DLD1 (cell line): Measurements from ENCODE around the gene JAG1.
"Not testable (repeated sequence)": the region's sequence is repeated elsewhere in the genome, so short reads cannot be mapped to it uniquely, and the experiment has no call there.

Source experiments
- in situ Hi-C: cut with HindIII; loops from 2 replicates; pipeline ENCODE4 v1.10.0; 2017; ENCODE audit warnings: low sequenced_read_pairs

Gene JAG1

GRCh38 chr20:10617549-10618133 lies 56.2 kb downstream of the JAG1 start:
- in situ Hi-C loops = not testable (repeated sequence)

GRCh38 chr20:10616212-10616611 lies 57.6 kb downstream of the JAG1 start:
- in situ Hi-C loops = no loop called here

GRCh38 chr20:10613911-10614310 lies 59.9 kb downstream of the JAG1 start:
- in situ Hi-C loops = no loop called here

- in situ Hi-C loops = not testable (repeated sequence)
Measured at GRCh38 chr20:10613426-10613825, 60.4 kb downstream of the JAG1 start.

DNA sequence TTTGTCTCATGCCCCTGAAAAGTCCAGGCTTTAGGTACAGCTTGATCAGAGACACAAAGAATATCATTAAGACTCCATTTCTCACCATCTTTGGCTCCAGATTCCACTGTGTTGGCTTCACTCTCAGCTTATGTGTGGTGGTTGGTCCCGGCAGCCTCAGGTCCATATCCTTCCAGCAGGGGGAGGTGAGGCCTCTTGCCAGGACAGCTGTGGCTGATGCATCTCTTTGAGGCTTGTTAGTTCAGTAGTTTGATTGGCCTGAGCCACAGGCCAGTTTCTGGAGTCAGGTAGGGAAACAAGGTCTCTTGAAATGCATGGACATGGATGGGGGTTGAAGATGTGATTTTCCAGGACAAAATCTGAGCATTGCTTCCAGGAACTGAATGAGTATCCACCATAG lies 62.4 kb downstream of the JAG1 start:
- in situ Hi-C loops = no loop called here

DNA sequence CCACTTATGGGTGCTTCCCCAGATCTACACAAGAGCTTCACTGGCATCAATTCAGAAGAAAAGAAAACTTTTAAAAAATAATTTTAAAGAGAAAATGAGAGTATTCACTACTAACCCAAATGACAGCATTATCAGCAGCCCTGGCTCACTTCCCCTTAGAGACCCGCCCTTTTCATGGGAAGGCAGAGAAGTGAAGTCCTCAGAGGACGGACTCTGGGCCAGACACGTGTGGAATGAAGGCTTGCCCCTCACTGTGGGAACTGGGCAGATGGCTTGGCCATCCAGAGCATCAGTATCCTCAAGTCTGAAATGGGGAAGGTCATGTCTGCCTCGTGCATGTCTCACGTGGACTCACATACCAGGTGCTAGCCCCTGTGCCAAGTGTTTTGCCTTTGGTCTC lies 63.5 kb downstream of the JAG1 start:
- in situ Hi-C loops = no loop called here

DNA sequence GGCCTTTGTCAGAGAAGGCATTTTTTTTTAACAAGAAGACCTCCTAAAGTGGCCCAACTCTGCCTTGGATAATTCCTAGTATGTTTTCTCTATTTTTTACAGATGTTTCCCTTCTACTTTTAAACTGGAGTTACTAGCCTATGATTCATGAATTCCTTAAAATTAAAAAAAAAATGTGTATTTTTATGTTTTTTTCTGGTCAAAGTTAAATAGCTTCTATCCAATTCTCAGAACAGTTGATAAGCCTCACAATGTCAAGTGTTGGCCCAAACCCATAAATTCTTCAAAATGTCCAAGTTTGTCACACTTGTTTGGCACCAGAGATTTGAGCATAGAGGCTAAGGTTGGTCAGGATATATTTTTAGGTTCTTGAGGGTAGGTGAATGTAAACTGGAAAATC lies 64.0 kb downstream of the JAG1 start:
- in situ Hi-C loops = no loop called here

DNA sequence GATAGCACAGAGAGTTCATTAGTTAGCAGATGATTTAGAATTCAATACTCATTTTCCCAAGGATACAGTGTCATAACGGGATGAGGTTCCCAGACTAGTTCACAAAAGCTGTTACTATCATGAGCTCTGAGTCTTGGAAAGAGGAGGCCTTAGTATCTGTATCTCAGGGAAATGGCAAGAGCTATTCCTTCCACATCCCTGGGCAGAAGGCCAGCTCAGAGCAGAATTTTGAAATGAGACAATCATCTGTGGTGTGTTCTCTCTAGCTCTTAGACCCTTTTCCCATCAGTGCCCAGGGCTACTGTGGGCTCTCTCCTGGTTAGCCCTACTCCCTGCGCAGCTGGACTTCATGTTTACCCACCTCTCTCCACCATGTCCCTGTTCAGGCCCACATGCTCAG lies 64.5 kb downstream of the JAG1 start:
- in situ Hi-C loops = no loop called here

GRCh38 chr20:10605547-10606195 lies 68.1 kb downstream of the JAG1 start:
- in situ Hi-C loops = no loop called here

DNA sequence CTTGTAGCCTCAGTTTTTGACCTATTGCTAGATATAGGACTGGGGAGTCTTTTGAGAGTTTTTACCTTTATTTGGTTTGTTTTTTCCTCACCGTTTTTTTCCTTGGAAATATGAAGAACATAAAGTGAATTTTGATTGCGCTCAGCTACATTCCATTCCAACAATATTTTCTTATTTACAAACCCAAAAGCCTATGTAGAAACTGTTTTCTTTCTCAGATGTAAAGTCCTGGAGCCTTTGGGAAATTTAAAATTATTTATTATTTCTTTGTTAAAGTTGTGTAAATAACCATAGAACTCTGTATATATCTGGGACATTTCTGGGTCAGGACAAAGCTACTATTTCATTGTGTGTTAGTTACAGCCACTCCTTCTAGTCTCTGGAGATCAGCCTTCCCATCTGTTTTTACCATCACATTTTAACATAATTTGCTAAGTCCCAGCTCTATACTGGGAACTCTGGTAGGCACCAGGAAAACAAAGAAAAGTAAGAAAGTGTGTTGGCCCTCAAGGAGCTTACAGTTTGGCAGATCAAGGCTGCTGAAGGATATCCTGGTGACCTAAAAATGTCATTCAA lies 68.8 kb downstream of the JAG1 start:
- in situ Hi-C loops = no loop called here

- in situ Hi-C loops = no loop called here
Measured at GRCh38 chr20:10603971-10604864, 69.6 kb downstream of the JAG1 start.

GRCh38 chr20:10603378-10603777 lies 70.4 kb downstream of the JAG1 start:
- in situ Hi-C loops = no loop called here

DNA sequence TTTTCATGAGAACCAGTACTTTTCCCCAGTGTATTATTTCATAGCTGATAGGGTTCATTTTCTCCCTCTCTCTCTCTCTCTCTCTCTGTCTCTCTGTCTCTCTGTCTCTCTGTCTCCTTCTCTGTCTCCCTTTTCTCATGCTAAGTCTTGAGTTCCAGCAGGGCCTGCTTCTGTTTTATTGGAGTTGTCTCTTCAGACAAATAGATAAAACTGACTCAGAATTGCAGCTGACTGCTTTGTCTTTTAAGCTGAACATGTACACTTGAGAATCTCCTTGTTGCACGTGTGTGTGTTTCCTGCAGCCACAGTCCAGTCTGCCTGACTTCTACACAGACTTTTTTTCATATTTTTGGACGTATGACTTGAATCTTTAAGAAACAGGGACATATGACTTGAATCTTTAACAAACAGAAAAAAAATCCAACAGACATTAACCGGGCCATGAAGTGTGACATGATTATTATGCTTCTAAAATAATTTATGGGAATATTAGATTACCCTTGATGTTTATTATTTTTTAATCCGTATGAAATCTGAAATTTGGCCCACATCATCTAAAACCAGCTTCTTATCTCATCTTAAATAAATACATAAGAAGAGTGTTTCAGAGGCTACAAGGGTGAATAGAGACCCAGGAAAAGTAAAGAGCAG lies 71.5 kb downstream of the JAG1 start:
- in situ Hi-C loops = no loop called here

DNA sequence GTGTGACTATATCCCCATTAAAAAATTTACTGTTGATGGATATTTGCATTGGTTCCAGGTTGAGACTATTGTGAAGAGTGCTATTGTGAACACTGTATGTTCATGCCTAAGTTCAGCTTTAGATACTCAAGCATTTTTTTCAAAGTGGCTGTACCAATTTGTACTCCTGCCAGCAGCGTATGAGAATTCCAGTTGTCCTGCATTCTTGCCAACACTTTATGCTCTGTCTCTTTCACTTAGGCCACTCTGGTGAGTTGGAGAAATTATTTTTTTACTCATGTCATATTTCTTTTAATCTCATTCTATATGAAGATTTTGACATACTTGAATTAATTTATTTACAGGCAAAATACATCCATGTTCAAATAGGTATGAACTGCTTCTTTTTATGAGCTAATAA lies 76.2 kb downstream of the JAG1 start:
- in situ Hi-C loops = no loop called here

GRCh38 chr20:10596710-10597121 lies 77.1 kb downstream of the JAG1 start:
- in situ Hi-C loops = no loop called here

GRCh38 chr20:10595985-10596384 lies 77.8 kb downstream of the JAG1 start:
- in situ Hi-C loops = no loop called here

DNA sequence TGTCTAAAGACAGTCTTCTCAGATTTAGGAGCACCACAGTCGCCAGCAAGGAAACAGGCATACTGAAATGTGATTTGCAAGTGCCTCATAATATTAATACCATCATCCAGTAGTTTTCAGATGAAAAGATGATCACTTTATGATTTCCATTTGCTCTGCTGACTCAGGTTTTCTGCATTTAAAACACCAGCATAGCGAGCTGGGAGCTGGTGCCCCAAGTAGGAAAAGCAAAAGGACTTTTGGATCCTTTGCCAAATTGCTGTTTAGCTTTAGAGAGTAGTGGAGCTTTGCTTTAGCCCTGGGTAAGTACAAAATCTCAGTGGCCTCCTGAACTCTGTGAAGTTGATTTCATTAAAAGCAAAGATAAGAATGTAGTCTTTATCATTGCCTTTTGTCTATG lies 78.5 kb downstream of the JAG1 start:
- in situ Hi-C loops = no loop called here

- in situ Hi-C loops = no loop called here
Measured at GRCh38 chr20:10594296-10594868, 79.4 kb downstream of the JAG1 start.

DNA sequence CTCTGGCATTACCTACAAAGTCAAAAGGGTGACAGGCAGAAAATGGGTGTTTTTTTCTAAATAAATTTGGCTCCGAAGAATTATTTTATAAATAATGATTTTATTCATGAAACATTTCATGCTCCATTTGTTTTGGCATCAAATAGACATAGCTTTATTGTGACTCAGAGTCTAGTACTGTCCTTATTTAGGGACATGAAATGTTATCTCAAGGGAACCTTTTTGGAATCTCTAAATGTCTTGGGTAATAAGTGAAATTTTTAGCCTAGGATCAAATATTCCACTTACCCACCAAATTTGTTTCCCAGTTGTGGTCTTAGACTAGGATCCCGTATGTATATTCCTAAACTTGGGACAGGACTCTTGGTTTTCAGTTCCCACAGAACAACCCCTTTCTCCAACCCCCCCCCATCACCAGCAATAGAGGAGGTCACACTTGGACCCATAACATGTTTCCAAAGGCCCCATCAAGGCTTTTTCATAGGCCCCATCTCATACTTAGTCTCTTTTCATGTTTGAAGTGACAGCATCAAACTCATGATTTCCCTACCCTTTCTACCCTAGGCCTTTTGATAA lies 81.8 kb downstream of the JAG1 start:
- in situ Hi-C loops = no loop called here

GRCh38 chr20:10590950-10591671 lies 82.7 kb downstream of the JAG1 start:
- in situ Hi-C loops = no loop called here
